K562 (cell line): ENCODE results near the gene STEAP1B.

Experiments
- CHD2 ChIP-seq: IDR thresholded peaks from 2 replicates; pipeline ENCODE4 v1.6.1; 2011; ENCODE audit warnings: low read depth, low read length
- CUX1 ChIP-seq: fragments of 200-800 bp; sonication (Bioruptor generic); IDR thresholded peaks from 2 replicates; pipeline ENCODE4 v1.6.1; 2016; ENCODE audit warnings: missing genetic modification characterization, missing compliant biosample characterization
- MAFK ChIP-seq: IDR thresholded peaks from 2 replicates; pipeline ENCODE4 v1.6.1; 2011; ENCODE audit warnings: low read length, improper control_type of control experiment
- NBN ChIP-seq: fragments of 450-650 bp; IDR thresholded peaks from 2 replicates; pipeline ENCODE4 v1.6.1; 2016; ENCODE audit warnings: low read depth, mild to moderate bottlenecking

DNA sequence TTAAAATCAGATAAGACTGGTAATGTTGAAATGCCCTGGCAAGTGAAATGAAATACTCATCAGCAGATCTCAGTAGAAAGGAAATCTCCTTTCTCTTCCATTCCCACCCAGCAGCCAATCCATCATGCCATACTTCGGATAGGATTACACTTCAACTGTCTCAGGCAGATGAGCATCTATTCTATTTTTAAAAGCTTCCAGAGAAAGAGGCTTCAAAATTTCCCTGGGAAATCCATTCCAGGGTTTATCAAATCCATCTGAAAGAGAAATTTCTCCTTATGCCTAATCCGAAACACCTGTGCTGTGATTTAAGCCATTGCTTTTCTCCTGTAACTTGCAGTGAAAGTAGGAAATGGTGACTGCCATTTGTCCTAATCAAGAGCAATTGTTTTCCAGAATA is 82.6 kb downstream of the STEAP1B start:
- TF ChIP-seq CUX1 (CRISPR knock-in tag): no peak
- TF ChIP-seq MAFK: no peak
- no peak for TF ChIP-seq CHD2
- no peak for TF ChIP-seq NBN
